IMR-90 (cell line): ENCODE measurements around the gene TAB2. TPM values are rescaled to one million over a fixed set of nuclear protein-coding genes. Genes with fewer than 3 reads are reported as not detected.

Experiments used
- ATAC-seq: fragments of 200-7000 bp; cut with Tn5 transposase; 2 replicates; pipeline ENCODE4 v1.9.1; 2020; ENCODE audit warnings: low read depth, mild to moderate bottlenecking, moderate library complexity
- BruUV-seq: library from RNA; stranded (reverse); fragments of 400-500 nt; replicated peaks from 2 replicates; lab custom pipeline; 2021; lab: Mats Ljungman, UMichigan
- CTCF ChIA-PET: fragments of 300-600 bp; formaldehyde crosslinking; extraction: SDS; loops from one replicate; lab custom pipeline; 2021; ENCODE audit warnings: antibody characterized with exemption; lab: Yijun Ruan, JAX
- POLR2A ChIA-PET: fragments of 300-600 bp; sonication (Branson Sonifier 250); formaldehyde crosslinking; loops from one replicate; lab custom pipeline; 2022; ENCODE audit warnings: antibody characterized with exemption; ENCODE audit not compliant: unreplicated experiment; lab: Charles Lee
- DNase-seq: peaks from one replicate; pipeline ENCODE4 v3.0.0; 2013
- H2AFZ ChIP-seq: replicated peaks from 2 replicates; pipeline ENCODE3; 2013; ENCODE audit warnings: low read length, mild to moderate bottlenecking; ENCODE audit not compliant: poor library complexity
- H2AK5ac ChIP-seq: 2 replicates; pipeline ENCODE4 v1.6.1; 2013; ENCODE audit warnings: low read depth, low read length, inconsistent platforms
- H2AK9ac ChIP-seq: replicated peaks from 2 replicates; pipeline ENCODE3; 2013; ENCODE audit warnings: mild to moderate bottlenecking, low read depth, low read length, moderate library complexity; ENCODE audit not compliant: poor library complexity
- H2BK120ac ChIP-seq: 2 replicates; pipeline ENCODE4 v1.6.1; 2013; ENCODE audit warnings: low read depth, low read length, inconsistent platforms
- H2BK15ac ChIP-seq: 3 replicates; pipeline ENCODE4 v1.6.1; 2013; ENCODE audit warnings: low read depth, low read length, inconsistent platforms
- H2BK20ac ChIP-seq: 2 replicates; pipeline ENCODE4 v1.6.1; 2013; ENCODE audit warnings: low read depth, mild to moderate bottlenecking, inconsistent platforms, low read length, moderate library complexity
- H2BK5ac ChIP-seq: 2 replicates; pipeline ENCODE4 v1.6.1; 2013; ENCODE audit warnings: mild to moderate bottlenecking, low read depth, low read length, inconsistent platforms; ENCODE audit not compliant: poor library complexity, severe bottlenecking
- H3K14ac ChIP-seq: replicated peaks from 2 replicates; pipeline ENCODE4 v1.6.1; 2013; ENCODE audit warnings: low read depth, low read length, inconsistent platforms
- H3K18ac ChIP-seq: 2 replicates; pipeline ENCODE4 v1.6.1; 2013; ENCODE audit warnings: low read depth, low read length, control low read depth
- H3K23ac ChIP-seq: 2 replicates; pipeline ENCODE4 v1.6.1; 2013; ENCODE audit warnings: low read depth, low read length, inconsistent platforms
- H3K27ac ChIP-seq: 2 replicates; pipeline ENCODE4 v1.5.1; 2013; ENCODE audit warnings: mild to moderate bottlenecking, control low read depth, low read length; ENCODE audit not compliant: insufficient read depth
- H3K27me3 ChIP-seq: 2 replicates; pipeline ENCODE4 v1.6.1; 2013; ENCODE audit warnings: low read length; ENCODE audit not compliant: control insufficient read depth, insufficient read depth
- H3K36me3 ChIP-seq: 2 replicates; pipeline ENCODE4 v1.6.1; 2013; ENCODE audit warnings: low read length, mixed read lengths; ENCODE audit not compliant: control insufficient read depth, insufficient read depth
- H3K4ac ChIP-seq: 2 replicates; pipeline ENCODE4 v1.6.1; 2013; ENCODE audit warnings: low read depth, low read length, inconsistent platforms
- H3K4me1 ChIP-seq: 2 replicates; pipeline ENCODE4 v1.6.1; 2013; ENCODE audit warnings: low read length, mixed read lengths; ENCODE audit not compliant: control insufficient read depth, insufficient read depth
- H3K4me2 ChIP-seq: 2 replicates; pipeline ENCODE4 v1.6.1; 2013; ENCODE audit warnings: low read depth, mild to moderate bottlenecking, control low read depth, low read length, moderate library complexity
- H3K4me3 ChIP-seq: 2 replicates; pipeline ENCODE4 v1.5.1; 2013; ENCODE audit warnings: low read depth, mild to moderate bottlenecking, control low read depth, low read length, moderate library complexity; ENCODE audit not compliant: insufficient read depth
- H3K56ac ChIP-seq: 2 replicates; pipeline ENCODE4 v1.6.1; 2013; ENCODE audit warnings: low read length, inconsistent platforms; ENCODE audit not compliant: insufficient read depth; ENCODE audit errors: extremely low read depth
- H3K79me1 ChIP-seq, 2 experiments: 2 replicates each; pipeline ENCODE4 v1.6.1; 2013; ENCODE audit warnings: low read length in 2 of 2, inconsistent platforms in 1 of 2, low read depth in 1 of 2
- H3K9ac ChIP-seq: 2 replicates; pipeline ENCODE4 v1.6.1; 2013; ENCODE audit warnings: low read depth, low read length, control low read depth
- H3K9me1 ChIP-seq: 2 replicates; pipeline ENCODE4 v1.6.1; 2013; ENCODE audit warnings: low read length, inconsistent platforms; ENCODE audit not compliant: insufficient read depth
- H3K9me3 ChIP-seq: 2 replicates; pipeline ENCODE4 v1.6.1; 2013; ENCODE audit warnings: low read length; ENCODE audit not compliant: control insufficient read depth, insufficient read depth
- H4K20me1 ChIP-seq: 2 replicates; pipeline ENCODE4 v1.6.1; 2013; ENCODE audit warnings: low read length, inconsistent platforms; ENCODE audit not compliant: insufficient read depth
- H4K5ac ChIP-seq: 2 replicates; pipeline ENCODE4 v1.6.1; 2013; ENCODE audit warnings: mild to moderate bottlenecking, low read depth, low read length, control low read depth
- H4K8ac ChIP-seq, 2 experiments: 2 replicates each; pipeline ENCODE4 v1.6.1; 2013; ENCODE audit warnings: low read depth in 2 of 2, low read length in 2 of 2, control low read depth in 1 of 2, inconsistent platforms in 1 of 2
- H4K91ac ChIP-seq: 2 replicates; pipeline ENCODE4 v1.6.1; 2013; ENCODE audit warnings: low read depth, low read length, inconsistent platforms; ENCODE audit not compliant: insufficient read depth
- BHLHE40 ChIP-seq: fragments of 150-350 bp; IDR thresholded peaks from 2 replicates; pipeline ENCODE4 v1.6.1; 2016; ENCODE audit warnings: mild to moderate bottlenecking, low read depth, low read length
- CEBPB ChIP-seq: IDR thresholded peaks from 2 replicates; pipeline ENCODE4 v1.6.1; 2012; ENCODE audit warnings: low read depth, low read length, improper control_type of control experiment
- CHD1 ChIP-seq: IDR thresholded peaks from 2 replicates; pipeline ENCODE4 v1.6.1; 2012; ENCODE audit warnings: low read depth, low read length, improper control_type of control experiment
- FOS ChIP-seq: fragments of 150-350 bp; IDR thresholded peaks from 2 replicates; pipeline ENCODE4 v1.6.1; 2016; ENCODE audit warnings: low read depth, low read length
- MAFK ChIP-seq: IDR thresholded peaks from 2 replicates; pipeline ENCODE4 v1.6.1; 2012; ENCODE audit warnings: low read depth, low read length, improper control_type of control experiment
- MAZ ChIP-seq: IDR thresholded peaks from 2 replicates; pipeline ENCODE4 v1.6.1; 2012; ENCODE audit warnings: low read depth, mild to moderate bottlenecking, low read length, improper control_type of control experiment, moderate library complexity, borderline replicate concordance
- MXI1 ChIP-seq: IDR thresholded peaks from 2 replicates; pipeline ENCODE4 v1.6.1; 2012; ENCODE audit warnings: low read depth, mild to moderate bottlenecking, low read length, moderate library complexity, borderline replicate concordance
- NFE2L2 ChIP-seq: fragments of 150-350 bp; IDR thresholded peaks from 2 replicates; pipeline ENCODE4 v1.6.1; 2016; ENCODE audit warnings: low read depth, mild to moderate bottlenecking, low read length
- POLR2A ChIP-seq: IDR thresholded peaks from 2 replicates; pipeline ENCODE4 v1.6.1; 2012; ENCODE audit warnings: mild to moderate bottlenecking, low read depth, low read length
- RAD21 ChIP-seq: IDR thresholded peaks from 2 replicates; pipeline ENCODE4 v1.6.1; 2012; ENCODE audit warnings: low read length, improper control_type of control experiment
- RCOR1 ChIP-seq: IDR thresholded peaks from 2 replicates; pipeline ENCODE4 v1.6.1; 2012; ENCODE audit warnings: mild to moderate bottlenecking, low read length, improper control_type of control experiment; ENCODE audit not compliant: insufficient replicate concordance
- RFX5 ChIP-seq: IDR thresholded peaks from 2 replicates; pipeline ENCODE4 v1.8.0; 2012; ENCODE audit warnings: low read depth, mild to moderate bottlenecking, low read length, moderate library complexity
- WGBS, 2 experiments: methylation state at CpG; one replicate each; pipeline versions ENCODE4 v1.1.5 to v1.1.7; 2013; ENCODE audit warnings: missing lambda C conversion rate in 2 of 2; ENCODE audit not compliant: insufficient read length in 1 of 2; ENCODE audit errors: extremely low coverage in 2 of 2; 5-methylcytosine and 5-hydroxymethylcytosine counted together
- dilution Hi-C: fragments of 300-500 bp; cut with HindIII; formaldehyde crosslinking; loops from one replicate; pipeline ENCODE4 v1.14.3; 2018; ENCODE audit warnings: low sequenced_read_pairs; ENCODE audit not compliant: unreplicated experiment
- in situ Hi-C: fragments of 300-500 bp; cut with MboI; formaldehyde crosslinking; loops from 3 replicates; pipeline ENCODE4 v1.14.3; 2019; ENCODE audit warnings: low sequenced_read_pairs, inconsistent platforms, mixed read lengths
- intact Hi-C: fragments of 100-400 bp; cut with micrococcal nuclease; formaldehyde crosslinking; loops from 2 replicates; pipeline ENCODE4 v1.10.0; 2022
- polyA plus RNA-seq, 3 experiments: library from polyadenylated mRNA; depleted of rRNA; stranded (reverse); fragments of >200 nt; gene quantifications; 2 replicates each; pipeline ENCODE4 v1.2.3, GENCODE V29; 2012; ENCODE audit warnings: low replicate concordance in 1 of 3
- total RNA-seq: library from RNA; depleted of rRNA; stranded (reverse); fragments of >200 nt; gene quantifications from 2 replicates; pipeline ENCODE4 v1.2.3, GENCODE V29; 2012
- TF ChIP-seq, protein P1 (sequence below): fragments of 150-350 bp; IDR thresholded peaks from 2 replicates; pipeline ENCODE4 v1.6.1; 2017; ENCODE audit warnings: mild to moderate bottlenecking, antibody characterized with exemption, low read length, low read depth
- TF ChIP-seq, protein P2 (sequence below): conservative IDR thresholded peaks from 2 replicates; pipeline ENCODE4 v1.5.1; 2012; ENCODE audit warnings: mild to moderate bottlenecking, low read depth, low read length, improper control_type of control experiment
- TF ChIP-seq, protein P3 (sequence below): fragments of 150-350 bp; IDR thresholded peaks from 2 replicates; pipeline ENCODE4 v1.6.1; 2016; ENCODE audit warnings: low read depth, mild to moderate bottlenecking, low read length, moderate library complexity, borderline replicate concordance

Gene TAB2
- total and polyA plus RNA-seq, 2 of the 4 experiments (the other 2 are of a cell fraction): 20.8 to 25.3 TPM

DNA sequence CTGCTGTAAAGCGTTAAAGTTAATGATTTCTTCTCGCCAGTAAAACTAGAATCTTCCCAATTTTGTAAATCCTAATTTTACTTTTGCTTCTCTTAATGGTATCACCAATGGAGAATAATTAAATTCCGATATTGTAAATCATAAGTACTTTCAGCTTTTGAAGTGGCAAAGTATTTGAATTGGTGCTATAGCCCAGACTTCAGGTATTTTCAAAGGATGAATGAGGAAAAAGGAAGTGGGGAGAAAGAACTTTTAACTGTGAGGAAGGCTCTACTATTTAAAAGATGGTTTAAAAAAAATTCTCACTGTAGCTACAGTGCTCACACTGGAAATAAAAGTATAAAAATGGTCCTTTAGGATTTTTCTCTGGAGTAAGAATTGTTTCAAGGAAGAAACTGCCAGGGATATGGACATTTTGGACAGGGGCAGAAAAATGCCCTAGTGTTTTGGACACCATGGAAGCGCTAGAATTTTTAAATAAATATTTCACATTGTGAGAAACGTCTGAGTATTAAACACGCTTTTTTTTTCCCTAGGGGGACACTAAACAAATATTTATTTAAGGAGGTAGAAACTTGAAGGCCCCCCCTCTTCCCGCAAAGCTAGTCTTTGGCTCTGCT lies 1.3 kb upstream of the TAB2 start:
- no peak overlapping the region for H3K27ac ChIP-seq
- no peak overlapping the region for H3K4ac ChIP-seq
- ChIA-PET CTCF (no interaction called here), POLR2A (no interaction called here)
- intact Hi-C loops: loop anchor here (2.0 to 5.0 kb wide), 3 partner anchors 116 to 283 kb away; no protein-coding TSS in a partner anchor
- H2AFZ ChIP-seq: no peak overlapping the region
- H3K4me1 ChIP-seq: peaks cover 4% of the 10 kb centered on the region
- DNase-seq (no peak), ATAC-seq (no peak)
- peaks cover 26% of the 10 kb centered on the region; the same call in 1 of the 2 replicates for H4K20me1 ChIP-seq
- no peaks in the 10 kb centered on the region for H3K36me3 ChIP-seq
- H3K9ac ChIP-seq: peak overlapping the region; percentile 64
- no peak overlapping the region for H2BK15ac ChIP-seq
- peaks cover 3% of the 10 kb centered on the region for H3K9me1 ChIP-seq
- dilution Hi-C loops: no loop called here
- peak overlapping the region; percentile 99 for H3K4me3 ChIP-seq
- peak overlapping the region; percentile 2; the same call in 1 of the 2 replicates for H3K18ac ChIP-seq
- H2AK5ac ChIP-seq: no peak overlapping the region
- peak overlapping the region; percentile 46; the same call in 1 of the 2 replicates for H3K23ac ChIP-seq
- H3K56ac ChIP-seq: peak overlapping the region; percentile 29; the same call in 1 of the 2 replicates
- H4K91ac ChIP-seq: no peak overlapping the region; the same call in 1 of the 2 replicates
- H2BK20ac ChIP-seq: no peak overlapping the region
- H4K5ac ChIP-seq: no peak overlapping the region
- peak overlapping the region; percentile 80 for H3K4me2 ChIP-seq
- peak overlapping the region; percentile 46 for H3K14ac ChIP-seq
- WGBS, 2 experiments: 20% methylated on average over 1 of the region's 7 CpGs; no CpG with 5 or more reads in 1 of the 2 experiments
- in situ Hi-C loops: no loop called here
- H3K79me1 ChIP-seq: peaks cover 0 to 17% of the 10 kb centered on the region in 2 experiments; a peak in 3 of 4 replicates
- H3K9me3 ChIP-seq: no peaks in the 10 kb centered on the region
- no TSS peak for BruUV-seq
- H2AK9ac ChIP-seq: no peak overlapping the region
- H4K8ac ChIP-seq: peak overlapping the region in 1 of 2 experiments; percentile 68; a peak in 1 of 4 replicates
- H3K27me3 ChIP-seq: no peaks in the 10 kb centered on the region; the same call in 1 of the 2 replicates
- H2BK120ac ChIP-seq: no peak overlapping the region
- H2BK5ac ChIP-seq: no peak overlapping the region
- TF ChIP-seq, protein P1, sequence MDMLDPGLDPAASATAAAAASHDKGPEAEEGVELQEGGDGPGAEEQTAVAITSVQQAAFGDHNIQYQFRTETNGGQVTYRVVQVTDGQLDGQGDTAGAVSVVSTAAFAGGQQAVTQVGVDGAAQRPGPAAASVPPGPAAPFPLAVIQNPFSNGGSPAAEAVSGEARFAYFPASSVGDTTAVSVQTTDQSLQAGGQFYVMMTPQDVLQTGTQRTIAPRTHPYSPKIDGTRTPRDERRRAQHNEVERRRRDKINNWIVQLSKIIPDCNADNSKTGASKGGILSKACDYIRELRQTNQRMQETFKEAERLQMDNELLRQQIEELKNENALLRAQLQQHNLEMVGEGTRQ: no peak
- no peak for TF ChIP-seq POLR2A
- TF ChIP-seq RAD21: no peak
- TF ChIP-seq NFE2L2: no peak
- TF ChIP-seq CEBPB: no peak
- TF ChIP-seq RFX5: no peak
- TF ChIP-seq FOS: no peak
- TF ChIP-seq BHLHE40: no peak
- no peak for TF ChIP-seq MXI1
- TF ChIP-seq, protein P2, sequence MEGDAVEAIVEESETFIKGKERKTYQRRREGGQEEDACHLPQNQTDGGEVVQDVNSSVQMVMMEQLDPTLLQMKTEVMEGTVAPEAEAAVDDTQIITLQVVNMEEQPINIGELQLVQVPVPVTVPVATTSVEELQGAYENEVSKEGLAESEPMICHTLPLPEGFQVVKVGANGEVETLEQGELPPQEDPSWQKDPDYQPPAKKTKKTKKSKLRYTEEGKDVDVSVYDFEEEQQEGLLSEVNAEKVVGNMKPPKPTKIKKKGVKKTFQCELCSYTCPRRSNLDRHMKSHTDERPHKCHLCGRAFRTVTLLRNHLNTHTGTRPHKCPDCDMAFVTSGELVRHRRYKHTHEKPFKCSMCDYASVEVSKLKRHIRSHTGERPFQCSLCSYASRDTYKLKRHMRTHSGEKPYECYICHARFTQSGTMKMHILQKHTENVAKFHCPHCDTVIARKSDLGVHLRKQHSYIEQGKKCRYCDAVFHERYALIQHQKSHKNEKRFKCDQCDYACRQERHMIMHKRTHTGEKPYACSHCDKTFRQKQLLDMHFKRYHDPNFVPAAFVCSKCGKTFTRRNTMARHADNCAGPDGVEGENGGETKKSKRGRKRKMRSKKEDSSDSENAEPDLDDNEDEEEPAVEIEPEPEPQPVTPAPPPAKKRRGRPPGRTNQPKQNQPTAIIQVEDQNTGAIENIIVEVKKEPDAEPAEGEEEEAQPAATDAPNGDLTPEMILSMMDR: no peak
- TF ChIP-seq MAZ: no peak
- TF ChIP-seq, protein P3, sequence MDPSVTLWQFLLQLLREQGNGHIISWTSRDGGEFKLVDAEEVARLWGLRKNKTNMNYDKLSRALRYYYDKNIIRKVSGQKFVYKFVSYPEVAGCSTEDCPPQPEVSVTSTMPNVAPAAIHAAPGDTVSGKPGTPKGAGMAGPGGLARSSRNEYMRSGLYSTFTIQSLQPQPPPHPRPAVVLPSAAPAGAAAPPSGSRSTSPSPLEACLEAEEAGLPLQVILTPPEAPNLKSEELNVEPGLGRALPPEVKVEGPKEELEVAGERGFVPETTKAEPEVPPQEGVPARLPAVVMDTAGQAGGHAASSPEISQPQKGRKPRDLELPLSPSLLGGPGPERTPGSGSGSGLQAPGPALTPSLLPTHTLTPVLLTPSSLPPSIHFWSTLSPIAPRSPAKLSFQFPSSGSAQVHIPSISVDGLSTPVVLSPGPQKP: no peak
- TF ChIP-seq CHD1: no peak
- TF ChIP-seq RCOR1: no peak
- no peak for TF ChIP-seq MAFK
